Pancreas (tissue), 10 donors: ENCODE measurements around the gene NOS3. TPM values are rescaled to one million over a fixed set of nuclear protein-coding genes. Genes with fewer than 3 reads are reported as not detected.
A peak's percentile ranks its signal among the peaks of the same experiment; 100 is the strongest.

Experiments used
- ATAC-seq, 4 donors: fragments of 200-7000 bp; cut with Tn5 transposase; one replicate each; pipeline versions ENCODE4 v1.8.0 to v1.9.1; 2020; ENCODE audit warnings: mild to moderate bottlenecking in 4 of 4, moderate library complexity in 4 of 4
- DNase-seq, 6 donors: peaks; one replicate each; pipeline ENCODE4 v3.0.0-alpha.2; 2020
- FAIRE-seq: peaks from 2 replicates; lab custom pipeline; 2012; peaks lifted over from hg19 to GRCh38; lab: Jason Lieb, UNC
- H3K27ac ChIP-seq, 4 donors: fragments of 200-600 bp; sonication (generic); 1 replicate in 3 of 4; 2 replicates in 1 of 4; pipeline versions ENCODE4 v1.5.0 to v1.8.0; 2020
- H3K27me3 ChIP-seq, 4 donors: fragments of 200-600 bp; one replicate each; pipeline ENCODE4 v1.8.0; 2021
- H3K36me3 ChIP-seq, 3 donors: fragments of 200-600 bp; sonication (generic) in 1 of 3; one replicate each; pipeline versions ENCODE4 v1.5.0 to v1.8.0; 2020 to 2021
- H3K4me1 ChIP-seq, 3 donors: fragments of 200-600 bp; one replicate each; pipeline ENCODE4 v1.8.0; 2021
- H3K4me3 ChIP-seq, 4 donors: fragments of 200-600 bp; sonication (generic) in 2 of 4; one replicate each; pipeline versions ENCODE4 v1.5.0 to v1.8.0; 2020 to 2021
- H3K9me3 ChIP-seq, 4 donors: fragments of 200-600 bp; one replicate each; pipeline ENCODE4 v1.8.0; 2021
- CTCF ChIP-seq, 4 donors: fragments of 200-600 bp; sonication (generic) in 3 of 4; IDR thresholded peaks; one replicate each; pipeline versions ENCODE4 v1.5.0 to v1.8.0; 2021; ENCODE audit warnings: antibody characterized with exemption in 4 of 4
- WGBS, 2 donors: extraction: QIAGEN DNeasy Blood & Tissue Kit; methylation state at CpG; one replicate each; pipeline ENCODE4 v1.1.7; 2013; 5-methylcytosine and 5-hydroxymethylcytosine counted together
- intact Hi-C, 3 donors: fragments of 100-400 bp; cut with DNase I; formaldehyde crosslinking; loops; one replicate each; pipeline versions ENCODE4 v1.11.1 to v1.14.2; 2022
- polyA plus RNA-seq, 2 donors: library from polyadenylated mRNA; stranded (reverse); fragments of 200-250 nt; gene quantifications; one replicate each; pipeline ENCODE4 v1.2.3, GENCODE V29; 2013
- total RNA-seq, 6 donors: library from RNA; stranded (reverse); fragmentation: NEBNext Ultra II Directional in 4 of 6; extraction: Animal tissue kit (Norgen Biotek cat#: 25700) in 4 of 6; gene quantifications; one replicate each; pipeline versions ENCODE4 v1.2.1 to v1.2.4, GENCODE V29; 2021 to 2023
- donor health status: healthy with polysubstance abuse.
- donor health status: DM: no; HTN: no; CAD: no; lungs with moderate emphysema.
- donor health status: DM: no; HTN: no; CAD: no.
- donor health status: control.
- donor health status: control.
- donor health status: Bipolar disorder and iron deficiency.
- donor health status: DM: yes; HTN: yes; CAD: no.
- donor health status: DM: no; HTN: no; CAD: no.
- donor health status: DM: no; HTN: no; CAD: no.
- donor health status: DM: yes; HTN: yes; CAD: no.

The NOS3 gene
- total and polyA plus RNA-seq, 8 donors, result 1.0 to 12.5 (median 3.5) TPM

- 71 to 85% methylated on average over 20 of the region's 20 CpGs for WGBS, 2 donors
- FAIRE-seq (no peak), DNase-seq (peak in 1 of 6 donors; percentile 63), ATAC-seq (no peak)
- no peaks in the 10 kb centered on the region for H3K27me3 ChIP-seq
- H3K4me1 ChIP-seq, result no peaks in the 10 kb centered on the region
- no peaks in the 10 kb centered on the region for H3K9me3 ChIP-seq
- TF ChIP-seq CTCF (IDR thresholded peaks at IDR 0.05), result no peak
- no peak overlapping the region for H3K27ac ChIP-seq
- H3K4me3 ChIP-seq, result no peak overlapping the region
- intact Hi-C loops, result loop anchor here in 1 of 3 donors (10.0 kb wide), 1 partner anchor 104 kb away; no protein-coding TSS in a partner anchor
- H3K36me3 ChIP-seq, result no peaks in the 10 kb centered on the region
Observed at GRCh38 chr7:150998341-150998740, 7.5 kb downstream of the NOS3 start.

GRCh38 chr7:150999001-150999400 is 8.2 kb downstream of the NOS3 start:
- H3K9me3 ChIP-seq, result no peaks in the 10 kb centered on the region
- no peak overlapping the region for H3K27ac ChIP-seq
- intact Hi-C loops, result loop anchor here in 1 of 3 donors (10.0 kb wide), 1 partner anchor 104 kb away; no protein-coding TSS in a partner anchor
- peak in 1 of 6 donors; percentile 60 for DNase-seq
- no peak overlapping the region for H3K4me3 ChIP-seq
- no peak for ATAC-seq
- WGBS, 2 donors, result 75 to 84% methylated on average over 12 of the region's 12 CpGs
- H3K4me1 ChIP-seq, result no peaks in the 10 kb centered on the region
- H3K36me3 ChIP-seq, result no peaks in the 10 kb centered on the region
- TF ChIP-seq CTCF (IDR thresholded peaks at IDR 0.05), result no peak
- H3K27me3 ChIP-seq, result no peaks in the 10 kb centered on the region
- FAIRE-seq, result no peak

- no peak for TF ChIP-seq CTCF (IDR thresholded peaks at IDR 0.05)
- Histone ChIP-seq H3K4me1 (no peaks in the 10 kb centered on the region), H3K9me3 (no peaks in the 10 kb centered on the region), H3K27ac (no peak overlapping the region), H3K36me3 (no peaks in the 10 kb centered on the region), H3K27me3 (no peaks in the 10 kb centered on the region), H3K4me3 (no peak overlapping the region)
- no peak for ATAC-seq
- no peak for DNase-seq
- intact Hi-C loops, result loop anchor here in 1 of 3 donors (10.0 kb wide), 1 partner anchor 105 kb away; no protein-coding TSS in a partner anchor
- no peak for FAIRE-seq
- WGBS, 2 donors, result 80% methylated on average over 5 of the region's 5 CpGs
Observed at GRCh38 chr7:150999497-151000230, 8.8 kb downstream of the NOS3 start.

- WGBS, 2 donors, result 86 to 88% methylated on average over 12 to 13 of the region's 13 CpGs
- Histone ChIP-seq H3K36me3 (no peaks in the 10 kb centered on the region), H3K27ac (no peak overlapping the region), H3K4me3 (no peak overlapping the region), H3K27me3 (no peaks in the 10 kb centered on the region), H3K4me1 (no peaks in the 10 kb centered on the region), H3K9me3 (no peaks in the 10 kb centered on the region)
- ATAC-seq (no peak), DNase-seq (no peak), FAIRE-seq (no peak)
- intact Hi-C loops, result no loop called here
- TF ChIP-seq CTCF (IDR thresholded peaks at IDR 0.05), result no peak
Observed at GRCh38 chr7:151000897-151001495, 10.2 kb downstream of the NOS3 start.

GRCh38 chr7:151001546-151001945 is 10.7 kb downstream of the NOS3 start:
- no peaks in the 10 kb centered on the region for H3K4me1 ChIP-seq
- TF ChIP-seq CTCF (IDR thresholded peaks at IDR 0.05), result no peak
- intact Hi-C loops, result no loop called here
- ATAC-seq, result no peak
- no peak for FAIRE-seq
- no peak overlapping the region for H3K27ac ChIP-seq
- WGBS, 2 donors, result 92 to 94% methylated on average over 16 of the region's 16 CpGs
- no peaks in the 10 kb centered on the region for H3K9me3 ChIP-seq
- no peaks in the 10 kb centered on the region for H3K36me3 ChIP-seq
- no peak for DNase-seq
- H3K4me3 ChIP-seq, result no peak overlapping the region
- no peaks in the 10 kb centered on the region for H3K27me3 ChIP-seq
